ENCODE results near the gene HNRNPL.
"Not testable (repeated sequence)": the region's sequence is repeated elsewhere in the genome, so short reads cannot be mapped to it uniquely, and the experiment has no call there.

The HNRNPL gene

DNA sequence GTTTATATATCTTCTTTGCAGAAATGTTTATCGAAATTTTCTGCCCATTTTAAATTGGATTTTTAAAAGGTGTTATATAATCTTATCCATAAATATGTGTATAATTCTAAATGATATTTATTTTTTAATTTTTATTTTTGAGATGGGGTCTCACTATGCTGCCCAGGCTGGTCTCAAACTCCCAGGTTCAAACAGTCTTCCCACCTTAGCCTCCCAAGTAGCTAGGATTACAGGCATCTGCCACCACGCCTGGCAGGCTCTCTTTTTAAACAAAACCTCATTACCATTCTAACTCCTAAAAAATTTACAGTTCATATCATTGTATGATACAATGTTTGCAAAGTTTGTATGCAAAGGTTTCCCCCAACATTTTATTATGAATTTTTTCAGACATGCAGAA lies 53.6 kb downstream of the HNRNPL start:
- no peak for DNase-seq

DNA sequence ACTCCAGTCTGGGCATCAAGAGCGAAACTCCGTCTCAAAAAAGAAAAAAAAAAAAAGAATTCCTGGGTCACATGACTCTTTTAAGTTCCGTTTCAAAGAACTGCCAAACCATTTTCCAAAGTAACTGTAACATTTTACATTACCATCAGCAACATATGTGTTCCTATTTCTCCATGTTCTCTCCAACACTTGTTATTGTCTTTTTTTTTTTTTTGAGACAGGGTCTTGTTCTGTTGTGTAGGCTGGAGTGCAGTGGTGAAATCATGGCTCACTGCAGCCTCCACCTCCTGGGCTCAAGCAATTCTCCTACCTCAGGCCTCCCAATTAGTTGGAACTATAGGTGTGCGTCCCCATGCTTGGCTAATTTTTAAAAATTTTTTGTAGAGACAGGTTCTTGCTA lies 54.2 kb downstream of the HNRNPL start:
- DNase-seq: no peak

DNA sequence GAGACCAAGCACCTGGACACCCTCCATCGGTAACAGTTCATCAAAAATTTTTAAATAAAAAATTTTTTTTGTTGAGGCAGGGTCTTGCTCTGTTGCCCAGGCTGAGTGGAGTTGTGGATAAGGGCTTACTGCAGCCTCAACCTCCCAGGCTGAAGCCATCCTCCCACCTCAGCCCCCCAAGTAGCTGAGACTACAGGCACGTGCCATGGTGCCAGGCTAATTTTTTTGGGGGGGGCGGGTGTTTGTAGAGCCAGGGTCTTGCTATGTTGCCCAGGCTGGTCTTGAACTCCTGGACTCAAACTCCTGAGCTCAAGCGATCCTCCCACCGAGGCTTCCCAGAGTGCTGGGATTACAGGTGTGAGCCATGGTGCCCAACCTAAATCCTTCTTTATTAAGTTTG lies 56.1 kb downstream of the HNRNPL start:
- DNase-seq: no peak

DNA sequence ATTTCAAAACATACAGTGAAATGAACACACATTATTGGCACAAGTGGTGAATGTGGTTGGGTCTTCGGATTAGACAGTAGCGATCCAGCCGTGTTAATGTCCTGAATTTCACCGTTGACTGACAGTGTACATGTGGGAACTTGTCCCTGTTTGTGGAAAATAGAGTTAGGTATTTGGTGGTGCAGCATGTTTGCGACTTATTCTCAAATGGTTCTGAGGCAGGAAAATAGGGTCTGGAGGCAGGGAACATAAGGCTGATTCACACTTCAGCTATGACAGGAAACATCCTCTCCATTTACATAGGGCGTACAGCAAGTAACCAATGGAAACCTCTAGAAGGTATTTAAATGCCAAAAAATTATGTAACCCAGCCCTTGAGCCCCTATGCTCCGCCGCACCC lies 56.6 kb downstream of the HNRNPL start:
- DNase-seq: no peak

DNA sequence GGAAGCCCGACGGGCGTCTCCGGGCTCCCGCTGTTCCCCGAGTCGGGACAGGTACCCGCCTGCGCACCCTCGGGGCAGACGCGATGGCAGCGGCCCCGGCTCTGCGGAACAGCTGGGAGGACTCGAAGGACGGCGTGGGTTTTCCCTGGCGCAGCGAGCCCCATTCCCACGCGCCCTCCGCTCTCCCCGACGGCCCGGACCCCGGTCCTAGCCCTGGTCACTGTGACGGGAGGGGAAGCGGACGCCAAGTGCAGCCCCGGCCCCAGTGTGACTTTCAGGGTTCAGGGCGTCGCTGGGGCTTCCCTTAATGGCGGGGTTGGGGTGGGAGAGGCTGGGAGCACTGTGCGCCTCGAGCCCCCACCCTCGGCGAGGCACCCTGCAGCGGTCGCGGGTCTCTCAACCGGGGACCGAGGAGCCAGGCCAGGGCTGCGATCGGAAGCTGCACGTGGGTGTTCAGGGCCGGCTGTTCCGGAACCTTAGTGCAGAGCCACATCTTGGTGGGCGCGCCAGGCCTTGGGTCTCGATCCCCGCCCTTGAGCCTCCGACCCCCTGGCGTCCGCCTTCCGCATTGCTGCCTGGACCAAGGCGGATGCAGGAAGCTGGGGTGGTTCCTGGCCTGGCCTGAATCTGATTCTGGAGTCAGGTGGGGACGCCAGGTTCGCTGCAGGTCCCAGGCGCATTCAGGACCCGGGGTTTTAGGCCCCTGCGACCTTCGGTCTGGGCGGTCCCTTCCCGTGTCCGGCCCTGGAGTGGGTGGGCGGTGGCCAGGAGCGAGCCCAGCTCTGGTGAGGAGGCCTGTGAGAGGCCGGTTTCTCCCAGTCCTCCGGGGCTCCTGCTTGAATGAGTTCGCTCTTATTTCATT lies 57.3 kb downstream of the HNRNPL start:
- DNase-seq: no peak

DNA sequence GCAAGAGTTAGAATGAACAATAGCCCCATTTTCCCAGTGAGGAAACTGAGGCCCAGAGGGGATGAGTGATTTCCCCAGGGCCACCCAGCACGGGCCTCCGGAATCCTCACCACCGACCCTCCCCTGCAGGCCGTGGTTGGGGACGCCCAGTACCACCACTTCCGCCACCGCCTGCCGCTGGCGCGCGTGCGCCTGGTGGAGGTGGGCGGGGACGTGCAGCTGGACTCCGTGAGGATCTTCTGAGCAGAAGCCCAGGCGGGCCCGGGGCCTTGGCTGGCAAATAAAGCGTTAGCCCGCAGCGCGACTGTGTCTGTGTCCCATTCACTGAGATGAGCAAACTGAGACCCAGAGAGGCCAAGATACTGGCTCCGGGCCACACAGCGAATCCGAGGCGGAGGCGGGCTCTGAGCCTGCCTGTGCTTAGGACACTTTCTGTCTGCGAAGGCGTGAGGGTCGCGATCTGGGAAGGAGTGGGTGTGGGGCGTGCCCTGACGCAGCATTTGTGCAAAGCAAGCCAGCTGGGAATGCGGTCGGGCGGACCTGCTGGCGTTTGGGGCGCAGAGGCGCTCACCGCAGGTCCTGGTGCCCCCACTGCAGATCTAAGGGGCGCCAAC lies 58.2 kb downstream of the HNRNPL start:
- not testable (repeated sequence) for DNase-seq

DNA sequence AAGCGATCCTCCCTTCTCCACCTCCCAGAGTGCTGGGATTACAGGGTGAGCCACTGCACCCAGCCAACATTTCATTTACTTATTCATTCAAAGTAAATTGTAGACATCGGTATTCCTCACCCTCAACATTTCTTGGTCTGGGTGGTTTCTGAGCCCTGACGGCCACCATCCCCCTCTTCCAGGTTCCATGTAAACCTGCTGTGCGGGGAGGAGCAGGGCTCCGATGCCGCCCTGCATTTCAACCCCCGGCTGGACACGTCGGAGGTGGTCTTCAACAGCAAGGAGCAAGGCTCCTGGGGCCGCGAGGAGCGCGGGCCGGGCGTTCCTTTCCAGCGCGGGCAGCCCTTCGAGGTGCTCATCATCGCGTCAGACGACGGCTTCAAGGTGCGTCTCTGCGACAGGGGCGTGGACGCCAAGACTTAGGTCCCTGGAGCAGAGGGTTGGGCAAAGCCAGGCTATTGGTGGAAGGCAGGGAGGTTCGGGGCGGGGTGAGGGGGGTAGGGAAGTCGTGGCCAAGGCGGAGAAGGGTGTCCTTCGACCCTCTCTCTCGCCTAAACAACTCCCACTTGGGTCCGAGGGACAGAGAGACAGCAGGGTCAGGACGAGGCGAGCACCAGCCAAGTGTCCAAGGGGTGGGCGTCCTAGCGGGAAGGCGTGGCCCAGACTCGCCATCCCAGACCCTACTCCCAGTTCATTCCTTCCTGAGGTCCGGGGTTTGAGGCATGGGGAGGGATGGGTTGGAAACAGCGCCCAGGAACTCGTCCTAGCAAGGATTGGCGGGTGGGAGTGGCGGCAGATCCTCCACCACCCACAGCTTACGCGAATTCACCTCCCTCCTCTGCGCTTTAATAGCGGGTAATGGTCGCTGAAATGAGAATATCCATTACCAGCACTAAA lies 59.0 kb downstream of the HNRNPL start:
- not testable (repeated sequence) for DNase-seq

DNA sequence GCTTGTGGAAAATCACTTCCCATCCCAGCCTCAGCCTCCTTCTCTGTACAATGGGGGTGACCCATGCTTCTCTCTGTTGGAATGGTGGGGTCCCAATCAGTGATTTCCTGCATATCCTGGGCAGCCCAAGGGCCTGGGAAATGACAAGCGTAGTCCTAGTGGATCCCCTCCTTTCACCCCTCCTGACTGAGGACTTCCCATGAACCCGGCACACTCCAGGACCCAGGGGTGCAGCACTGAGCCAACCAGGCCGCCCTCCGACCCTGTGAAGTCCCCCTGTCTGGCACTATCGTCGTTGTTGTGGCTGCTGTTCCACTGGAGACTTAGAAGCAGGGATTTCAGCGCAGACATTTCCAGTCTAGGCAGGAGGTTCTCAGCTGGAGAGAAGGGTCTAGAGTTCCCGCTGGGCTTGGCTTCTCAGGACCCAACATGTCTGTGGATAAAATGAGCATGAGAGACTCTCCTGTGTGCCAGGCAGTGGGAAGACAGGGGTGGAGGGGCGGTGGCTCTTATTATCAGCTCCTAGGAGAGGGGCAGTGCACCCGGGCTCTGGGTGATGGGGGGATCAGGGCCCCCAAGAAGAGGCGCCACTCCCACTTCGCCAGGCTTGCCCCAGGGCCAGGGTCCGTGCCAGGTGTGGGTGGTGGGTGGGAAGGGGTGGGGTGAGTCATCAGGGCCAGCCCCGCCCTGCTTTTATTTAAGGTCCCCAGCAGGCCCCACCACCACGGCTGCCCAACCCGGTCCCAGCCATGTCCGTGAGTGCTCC lies 61.1 kb downstream of the HNRNPL start, which contains the start of gene LGALS7B:
Gene LGALS7B, plus strand, starts transcription at position 723 of the 766 bp plus-strand sequence. Its CDS starts 27 bp downstream, at position 750.
- DNase-seq: no peak

DNA sequence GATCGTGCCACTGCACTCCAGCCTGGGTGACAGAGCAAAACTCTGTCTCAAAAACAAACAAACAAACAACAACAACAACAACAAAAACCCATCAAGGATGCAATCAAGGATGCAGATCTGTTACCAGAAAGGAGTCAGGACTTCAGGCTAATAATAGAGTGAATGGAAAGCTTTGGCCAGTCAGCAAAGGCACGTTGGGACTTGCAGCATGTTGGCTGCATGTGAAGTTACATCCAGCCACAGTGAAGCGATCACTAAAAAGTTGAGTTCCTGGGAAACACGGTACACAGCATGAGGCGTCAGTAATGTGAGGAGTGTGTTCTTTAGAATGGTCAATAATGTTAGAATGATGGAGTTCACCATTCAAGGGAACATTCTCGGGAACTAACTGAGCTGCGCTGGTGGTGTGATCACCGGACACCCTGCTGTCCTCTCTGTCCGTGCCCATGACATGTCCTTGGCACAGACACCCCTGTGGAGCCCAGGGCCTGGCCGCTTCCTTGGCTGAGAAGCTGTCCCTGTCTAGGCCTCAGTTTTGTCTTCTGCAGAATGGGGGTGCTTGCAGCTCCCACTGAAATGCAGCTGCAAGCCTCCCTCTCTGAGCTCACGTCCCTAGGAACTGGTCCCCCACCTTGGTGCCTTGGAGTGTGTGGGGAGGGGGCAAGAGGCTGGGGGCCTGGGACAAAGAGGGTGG lies 63.1 kb downstream of the HNRNPL start:
- DNase-seq: no peak

Data from NCI-H82 (cell line).